Neural cell (in vitro differentiated cells): Measurements from ENCODE around the gene JMJD8. TPM values are rescaled to one million over a fixed set of nuclear protein-coding genes. Genes with fewer than 3 reads are reported as not detected.

Source experiments
- H2AFZ ChIP-seq: fragments of 200-600, 300-800 bp; sonication (generic), shearing (Covaris generic); 2 replicates; pipeline ENCODE4 v1.6.0; 2014; ENCODE audit warnings: low read depth, mild to moderate bottlenecking, antibody characterized with exemption, low read length, moderate library complexity
- H3F3A ChIP-seq: fragments of 200-600 bp; shearing (Covaris generic); 2 replicates; pipeline ENCODE4 v1.6.1; 2016; ENCODE audit warnings: mild to moderate bottlenecking, moderate library complexity, mixed read lengths, antibody characterized with exemption, low read length; ENCODE audit not compliant: insufficient read depth, poor library complexity, severe bottlenecking
- H3K27ac ChIP-seq: fragments of 200-600, 300-800 bp; sonication (generic), shearing (Covaris generic); 2 replicates; pipeline ENCODE4 v1.5.1; 2014; ENCODE audit warnings: mild to moderate bottlenecking, low read length, moderate library complexity
- H3K27me3 ChIP-seq: fragments of 300-800, 200-600 bp; sonication (generic), shearing (Covaris generic); 2 replicates; pipeline ENCODE4 v1.6.0; 2014; ENCODE audit warnings: mild to moderate bottlenecking, low read depth, low read length, moderate library complexity; ENCODE audit not compliant: insufficient read depth
- H3K36me3 ChIP-seq: fragments of 300-800, 200-600 bp; sonication (generic), shearing (Covaris generic); 2 replicates; pipeline ENCODE4 v1.5.1; 2014; ENCODE audit warnings: mild to moderate bottlenecking, antibody characterized with exemption, low read length, moderate library complexity; ENCODE audit not compliant: insufficient read depth
- H3K4me2 ChIP-seq: fragments of 300-800, 200-600 bp; sonication (generic), shearing (Covaris generic); 2 replicates; pipeline ENCODE4 v1.6.0; 2014; ENCODE audit warnings: mild to moderate bottlenecking, low read length
- H3K4me3 ChIP-seq: fragments of 300-800, 200-600 bp; sonication (generic), shearing (Covaris generic); 2 replicates; pipeline ENCODE4 v1.5.1; 2014; ENCODE audit warnings: mild to moderate bottlenecking, low read length, moderate library complexity
- H3K79me2 ChIP-seq: fragments of 200-600 bp; shearing (Covaris generic); replicated peaks from 2 replicates; pipeline ENCODE4 v1.6.0; 2014; ENCODE audit warnings: mild to moderate bottlenecking, low read length, moderate library complexity; ENCODE audit not compliant: insufficient read depth
- H3K9ac ChIP-seq: fragments of 300-800, 200-600 bp; sonication (generic), shearing (Covaris generic); 2 replicates; pipeline ENCODE4 v1.6.1; 2016; ENCODE audit warnings: mild to moderate bottlenecking, low read length, mixed read lengths
- H3K9me2 ChIP-seq: fragments of 200-600 bp; shearing (Covaris generic); 2 replicates; pipeline ENCODE4 v1.6.1; 2016; ENCODE audit warnings: mild to moderate bottlenecking, low read length, mixed read lengths; ENCODE audit not compliant: insufficient read depth
- H3K9me3 ChIP-seq: fragments of 200-600, 300-800 bp; sonication (generic), shearing (Covaris generic); 2 replicates; pipeline ENCODE4 v1.6.1; 2016; ENCODE audit warnings: mild to moderate bottlenecking, mixed run types, low read length, moderate library complexity, mixed read lengths
- H4K20me1 ChIP-seq: fragments of 200-600 bp; shearing (Covaris generic); 2 replicates; pipeline ENCODE4 v1.6.1; 2016; ENCODE audit warnings: mild to moderate bottlenecking, mixed run types; ENCODE audit not compliant: insufficient read depth
- CTCF ChIP-seq: fragments of 450-650 bp; IDR thresholded peaks from 2 replicates; pipeline ENCODE4 v1.5.1; 2014; ENCODE audit warnings: antibody characterized with exemption, mild to moderate bottlenecking, moderate library complexity; ENCODE audit not compliant: poor library complexity, severe bottlenecking
- EP300 ChIP-seq: fragments of 450-650 bp; conservative IDR thresholded peaks from 2 replicates; pipeline ENCODE4 v1.6.1; 2014; ENCODE audit warnings: antibody characterized with exemption, mild to moderate bottlenecking, moderate library complexity; ENCODE audit not compliant: poor library complexity, severe bottlenecking
- EZH2 ChIP-seq: fragments of 200-600, 300-800 bp; shearing (Covaris generic), sonication (generic); IDR thresholded peaks from 2 replicates; pipeline ENCODE4 v1.6.1; 2014; ENCODE audit warnings: antibody characterized with exemption, low read length, borderline replicate concordance, mild to moderate bottlenecking; ENCODE audit not compliant: insufficient read depth, poor library complexity, severe bottlenecking
- MXI1 ChIP-seq: fragments of 450-650 bp; conservative IDR thresholded peaks from 2 replicates; pipeline ENCODE4 v1.6.1; 2014; ENCODE audit warnings: antibody characterized with exemption, mild to moderate bottlenecking; ENCODE audit not compliant: poor library complexity, severe bottlenecking
- POLR2AphosphoS5 ChIP-seq: IDR thresholded peaks from 2 replicates; pipeline ENCODE4 v1.6.1; 2012
- RAD21 ChIP-seq: fragments of 450-650 bp; conservative IDR thresholded peaks from 2 replicates; pipeline ENCODE4 v1.6.1; 2014; ENCODE audit warnings: antibody characterized with exemption, mild to moderate bottlenecking, moderate library complexity
- REST ChIP-seq: IDR thresholded peaks from 2 replicates; pipeline ENCODE4 v1.6.1; 2012; ENCODE audit warnings: borderline replicate concordance
- SMC3 ChIP-seq: fragments of 450-650 bp; conservative IDR thresholded peaks from 2 replicates; pipeline ENCODE4 v1.6.1; 2014; ENCODE audit warnings: antibody characterized with exemption, mild to moderate bottlenecking, moderate library complexity; ENCODE audit not compliant: poor library complexity
- TAF1 ChIP-seq: IDR thresholded peaks from 2 replicates; pipeline ENCODE4 v1.6.1; 2012; ENCODE audit warnings: low read depth
- polyA plus RNA-seq: library from polyadenylated mRNA; depleted of rRNA; stranded (reverse); fragments of >200 nt; gene quantifications from 2 replicates; pipeline ENCODE4 v1.2.3, GENCODE V29; 2014

JMJD8 gene
- polyA plus RNA-seq, 1 donor from 2014 or later = 44.7 TPM

GRCh38 chr16:726188-726437 is 42.0 kb upstream of the JMJD8 start:
- Histone ChIP-seq H3K9ac (peak overlapping the region; percentile 9), H3K9me2 (no peaks in the 10 kb centered on the region), H3K9me3 (no peaks in the 10 kb centered on the region), H3K4me3 (no peak overlapping the region), H4K20me1 (no peaks in the 10 kb centered on the region), H3K27ac (no peak overlapping the region), H3F3A (no peaks in the 10 kb centered on the region), H3K4me2 (no peak overlapping the region), H2AFZ (no peak overlapping the region), H3K79me2 (no peaks in the 10 kb centered on the region), H3K27me3 (peaks cover 7% of the 10 kb centered on the region), H3K36me3 (no peaks in the 10 kb centered on the region)
- TF ChIP-seq SMC3 (no peak), RAD21 (no peak), EZH2 (no peak), POLR2AphosphoS5 (no peak), MXI1 (no peak), REST (no peak), CTCF (no peak), TAF1 (no peak), EP300 (no peak)

GRCh38 chr16:725463-726187 is 41.5 kb upstream of the JMJD8 start:
- H3K9me3 ChIP-seq = no peaks in the 10 kb centered on the region
- H3K9me2 ChIP-seq = no peaks in the 10 kb centered on the region
- no peak overlapping the region for H3K9ac ChIP-seq
- no peaks in the 10 kb centered on the region for H3F3A ChIP-seq
- no peak overlapping the region for H2AFZ ChIP-seq
- TF ChIP-seq TAF1 = no peak
- no peak for TF ChIP-seq CTCF
- TF ChIP-seq EZH2 = no peak
- TF ChIP-seq SMC3 = no peak
- no peak for TF ChIP-seq POLR2AphosphoS5
- no peak for TF ChIP-seq RAD21
- TF ChIP-seq MXI1 = no peak
- TF ChIP-seq REST = no peak
- TF ChIP-seq EP300 = no peak
- no peak overlapping the region for H3K4me2 ChIP-seq
- no peak overlapping the region for H3K4me3 ChIP-seq
- no peaks in the 10 kb centered on the region for H4K20me1 ChIP-seq
- H3K27me3 ChIP-seq = peaks cover 7% of the 10 kb centered on the region
- H3K27ac ChIP-seq = no peak overlapping the region
- no peaks in the 10 kb centered on the region for H3K79me2 ChIP-seq
- no peaks in the 10 kb centered on the region for H3K36me3 ChIP-seq
